HepG2 (cell line): ENCODE data around the gene DLX3. TPM values are rescaled to one million over a fixed set of nuclear protein-coding genes. Genes with fewer than 3 reads are reported as not detected.

ENCODE experiments used
- CC2D1A ChIP-seq: sonication (generic); formaldehyde crosslinking; IDR thresholded peaks from 2 replicates; pipeline ENCODE4 v1.8.1; 2023; ENCODE audit warnings: mild to moderate bottlenecking, missing genetic modification reagents
- FOXC1 ChIP-seq: sonication (generic); formaldehyde crosslinking; IDR thresholded peaks from 2 replicates; pipeline ENCODE4 v1.8.0; 2022; ENCODE audit warnings: mild to moderate bottlenecking, missing genetic modification reagents, borderline replicate concordance
- HMG20B ChIP-seq: conservative IDR thresholded peaks from 2 replicates; pipeline ENCODE4 v1.6.1; 2016; ENCODE audit warnings: missing genetic modification reagents, missing compliant biosample characterization
- KLF6 ChIP-seq: IDR thresholded peaks from 2 replicates; pipeline ENCODE4 v1.8.0; 2016; ENCODE audit warnings: missing biosample characterization, missing genetic modification reagents
- NFYC ChIP-seq: IDR thresholded peaks from 2 replicates; pipeline ENCODE4 v1.6.1; 2016; ENCODE audit warnings: missing genetic modification reagents, missing compliant biosample characterization
- RFX1 ChIP-seq: fragments of 450-650 bp; IDR thresholded peaks from 2 replicates; pipeline ENCODE4 v1.6.1; 2017
- TEAD2 ChIP-seq: sonication (generic); formaldehyde crosslinking; IDR thresholded peaks from 2 replicates; pipeline ENCODE4 v1.9.0; 2021; ENCODE audit warnings: missing genetic modification reagents
- TSC22D2 ChIP-seq: sonication (generic); formaldehyde crosslinking; IDR thresholded peaks from 2 replicates; pipeline ENCODE4 v1.5.1; 2020; ENCODE audit warnings: missing genetic modification reagents, mild to moderate bottlenecking, borderline replicate concordance
- ZBTB7A ChIP-seq: sonication (generic); formaldehyde crosslinking; IDR thresholded peaks from 2 replicates; pipeline ENCODE4 v1.8.0; 2022; ENCODE audit warnings: mild to moderate bottlenecking, missing genetic modification reagents
- ZFX ChIP-seq: sonication (generic); formaldehyde crosslinking; IDR thresholded peaks from 2 replicates; pipeline ENCODE4 v1.4.0; 2020; ENCODE audit warnings: mild to moderate bottlenecking, low read depth, missing genetic modification reagents, moderate library complexity
- ZNF839 ChIP-seq: sonication (generic); formaldehyde crosslinking; IDR thresholded peaks from 2 replicates; pipeline ENCODE4 v1.4.0; 2020; ENCODE audit warnings: missing genetic modification reagents, mild to moderate bottlenecking, borderline replicate concordance
- polyA plus RNA-seq, 8 experiments: library from polyadenylated mRNA; depleted of rRNA in 3 of 8; stranded (reverse) in 7 of 8; unstranded in 1 of 8; fragments of >200 nt; fragmentation: Illumina TruSeq in 4 of 8; extraction: Trizol in 4 of 8; gene quantifications; 2 replicates each; pipeline versions ENCODE4 v1.2.1 to v1.2.3, GENCODE V29; 2011 to 2016; ENCODE audit warnings: low read depth in 4 of 8, missing spikeins in 1 of 8, mixed read lengths in 1 of 8; ENCODE audit not compliant: insufficient read depth in 1 of 8
- total RNA-seq, 5 experiments: library from RNA; depleted of rRNA; stranded (reverse); fragments of >200 nt; fragmentation: Illumina TruSeq; extraction: Trizol; gene quantifications; 2 replicates each; pipeline ENCODE4 v1.2.3, GENCODE V29; 2016; ENCODE audit warnings: low read depth in 1 of 5
- TF ChIP-seq, protein P1 (sequence below), 2 experiments: sonication (generic) in 1 of 2; formaldehyde crosslinking in 1 of 2; IDR thresholded peaks; 2 replicates each; pipeline versions ENCODE4 v1.4.0 to v1.6.1; 2018 to 2020; ENCODE audit warnings: missing genetic modification reagents in 2 of 2, borderline replicate concordance in 1 of 2, low read depth in 1 of 2, mild to moderate bottlenecking in 1 of 2, missing biosample characterization in 1 of 2
- TF ChIP-seq, protein P2 (sequence below): sonication (generic); formaldehyde crosslinking; IDR thresholded peaks from 2 replicates; pipeline ENCODE4 v1.8.1; 2023; ENCODE audit warnings: missing genetic modification reagents, mild to moderate bottlenecking, borderline replicate concordance
- TF ChIP-seq, protein P3 (sequence below): sonication (generic); formaldehyde crosslinking; conservative IDR thresholded peaks from 2 replicates; pipeline ENCODE4 v1.8.0; 2022; ENCODE audit warnings: mild to moderate bottlenecking, moderate library complexity, missing genetic modification reagents
- TF ChIP-seq, protein P4 (sequence below), 2 experiments: fragments of 450-650 bp in 1 of 2; sonication (generic) in 1 of 2; formaldehyde crosslinking; IDR thresholded peaks; 2 replicates each; pipeline versions ENCODE4 v1.5.0 to v1.8.0; 2020 to 2022; ENCODE audit warnings: mild to moderate bottlenecking in 1 of 2, missing genetic modification reagents in 1 of 2
- TF ChIP-seq, protein P5 (sequence below): sonication (generic); formaldehyde crosslinking; IDR thresholded peaks from 2 replicates; pipeline ENCODE4 v1.5.0; 2020; ENCODE audit warnings: missing genetic modification reagents
- TF ChIP-seq, protein P6 (sequence below): sonication (generic); formaldehyde crosslinking; IDR thresholded peaks from 2 replicates; pipeline ENCODE4 v1.5.0; 2020; ENCODE audit warnings: mild to moderate bottlenecking, missing genetic modification reagents
- TF ChIP-seq, protein P7 (sequence below): sonication (generic); formaldehyde crosslinking; IDR thresholded peaks from 2 replicates; pipeline ENCODE4 v1.4.0; 2020; ENCODE audit warnings: missing genetic modification reagents
- TF ChIP-seq, protein P8 (sequence below): sonication (generic); formaldehyde crosslinking; IDR thresholded peaks from 2 replicates; pipeline ENCODE4 v1.4.0; 2020; ENCODE audit warnings: missing genetic modification reagents

The DLX3 gene
- total and polyA plus RNA-seq, 2 of the 13 experiments (the other 11 are each of a cell fraction or from before 2014, with no cell fraction given): 0.03 TPM; not detected in 1

DNA sequence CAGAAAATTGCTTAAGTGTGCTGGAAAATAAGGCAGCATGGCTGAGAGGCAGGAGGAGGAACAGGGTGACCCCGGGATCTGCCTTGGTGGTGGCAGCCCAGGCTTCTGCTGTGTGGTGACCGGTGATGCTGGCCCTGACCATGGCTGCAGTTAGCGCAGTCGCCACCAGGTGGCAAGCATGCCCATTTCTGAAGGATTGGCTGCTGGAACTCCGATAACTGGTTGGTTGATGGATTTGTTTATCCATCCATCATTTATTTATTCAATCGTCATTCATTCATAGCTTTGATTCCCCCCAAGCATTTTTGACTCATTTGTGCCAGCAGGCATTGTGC is 31.8 kb upstream of the DLX3 start (continued):
- TF ChIP-seq, protein P1, sequence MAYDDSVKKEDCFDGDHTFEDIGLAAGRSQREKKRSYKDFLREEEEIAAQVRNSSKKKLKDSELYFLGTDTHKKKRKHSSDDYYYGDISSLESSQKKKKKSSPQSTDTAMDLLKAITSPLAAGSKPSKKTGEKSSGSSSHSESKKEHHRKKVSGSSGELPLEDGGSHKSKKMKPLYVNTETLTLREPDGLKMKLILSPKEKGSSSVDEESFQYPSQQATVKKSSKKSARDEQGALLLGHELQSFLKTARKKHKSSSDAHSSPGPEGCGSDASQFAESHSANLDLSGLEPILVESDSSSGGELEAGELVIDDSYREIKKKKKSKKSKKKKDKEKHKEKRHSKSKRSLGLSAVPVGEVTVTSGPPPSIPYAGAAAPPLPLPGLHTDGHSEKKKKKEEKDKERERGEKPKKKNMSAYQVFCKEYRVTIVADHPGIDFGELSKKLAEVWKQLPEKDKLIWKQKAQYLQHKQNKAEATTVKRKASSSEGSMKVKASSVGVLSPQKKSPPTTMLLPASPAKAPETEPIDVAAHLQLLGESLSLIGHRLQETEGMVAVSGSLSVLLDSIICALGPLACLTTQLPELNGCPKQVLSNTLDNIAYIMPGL (CRISPR knock-in tag; IDR thresholded peaks at IDR 0.05; ENCODE audit: borderline replicate concordance in 1 of 2, low read depth in 1 of 2): 0 out of 4 replicates have a peak, but pooled peaks of 1 of the 2 experiments have one; percentile 52
- TF ChIP-seq KLF6 (CRISPR knock-in tag): no peak
- peak; percentile 26; the same call in 1 of the 2 replicates for TF ChIP-seq NFYC (CRISPR knock-in tag)
- no peak for TF ChIP-seq RFX1
- TF ChIP-seq ZBTB7A (CRISPR knock-in tag): no peak
- TF ChIP-seq, protein P2, sequence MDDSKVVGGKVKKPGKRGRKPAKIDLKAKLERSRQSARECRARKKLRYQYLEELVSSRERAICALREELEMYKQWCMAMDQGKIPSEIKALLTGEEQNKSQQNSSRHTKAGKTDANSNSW (CRISPR knock-in tag): no peak
- TF ChIP-seq TSC22D2 (CRISPR knock-in tag): no peak
- TF ChIP-seq, protein P3, sequence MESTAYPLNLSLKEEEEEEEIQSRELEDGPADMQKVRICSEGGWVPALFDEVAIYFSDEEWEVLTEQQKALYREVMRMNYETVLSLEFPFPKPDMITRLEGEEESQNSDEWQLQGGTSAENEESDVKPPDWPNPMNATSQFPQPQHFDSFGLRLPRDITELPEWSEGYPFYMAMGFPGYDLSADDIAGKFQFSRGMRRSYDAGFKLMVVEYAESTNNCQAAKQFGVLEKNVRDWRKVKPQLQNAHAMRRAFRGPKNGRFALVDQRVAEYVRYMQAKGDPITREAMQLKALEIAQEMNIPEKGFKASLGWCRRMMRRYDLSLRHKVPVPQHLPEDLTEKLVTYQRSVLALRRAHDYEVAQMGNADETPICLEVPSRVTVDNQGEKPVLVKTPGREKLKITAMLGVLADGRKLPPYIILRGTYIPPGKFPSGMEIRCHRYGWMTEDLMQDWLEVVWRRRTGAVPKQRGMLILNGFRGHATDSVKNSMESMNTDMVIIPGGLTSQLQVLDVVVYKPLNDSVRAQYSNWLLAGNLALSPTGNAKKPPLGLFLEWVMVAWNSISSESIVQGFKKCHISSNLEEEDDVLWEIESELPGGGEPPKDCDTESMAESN (CRISPR knock-in tag): no peak
- TF ChIP-seq, protein P4, sequence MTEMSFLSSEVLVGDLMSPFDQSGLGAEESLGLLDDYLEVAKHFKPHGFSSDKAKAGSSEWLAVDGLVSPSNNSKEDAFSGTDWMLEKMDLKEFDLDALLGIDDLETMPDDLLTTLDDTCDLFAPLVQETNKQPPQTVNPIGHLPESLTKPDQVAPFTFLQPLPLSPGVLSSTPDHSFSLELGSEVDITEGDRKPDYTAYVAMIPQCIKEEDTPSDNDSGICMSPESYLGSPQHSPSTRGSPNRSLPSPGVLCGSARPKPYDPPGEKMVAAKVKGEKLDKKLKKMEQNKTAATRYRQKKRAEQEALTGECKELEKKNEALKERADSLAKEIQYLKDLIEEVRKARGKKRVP (CRISPR knock-in tag; IDR thresholded peaks at IDR 0.05): no peak
- TF ChIP-seq ZFX: no peak
- TF ChIP-seq CC2D1A (CRISPR knock-in tag): no peak
- TF ChIP-seq TEAD2 (CRISPR knock-in tag): no peak
- TF ChIP-seq, protein P5, sequence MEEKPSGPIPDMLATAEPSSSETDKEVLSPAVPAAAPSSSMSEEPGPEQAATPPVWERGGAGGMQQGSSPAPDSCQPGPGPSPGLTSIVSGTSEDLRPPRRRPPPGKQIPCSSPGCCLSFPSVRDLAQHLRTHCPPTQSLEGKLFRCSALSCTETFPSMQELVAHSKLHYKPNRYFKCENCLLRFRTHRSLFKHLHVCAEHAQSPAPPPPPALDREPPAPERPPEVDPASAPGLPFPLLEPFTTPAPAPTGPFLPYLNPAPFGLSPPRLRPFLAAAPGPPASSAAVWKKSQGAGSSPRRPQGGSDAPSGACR: 0 out of 2 replicates have a peak, but pooled peaks have one; percentile 21
- TF ChIP-seq, protein P6, sequence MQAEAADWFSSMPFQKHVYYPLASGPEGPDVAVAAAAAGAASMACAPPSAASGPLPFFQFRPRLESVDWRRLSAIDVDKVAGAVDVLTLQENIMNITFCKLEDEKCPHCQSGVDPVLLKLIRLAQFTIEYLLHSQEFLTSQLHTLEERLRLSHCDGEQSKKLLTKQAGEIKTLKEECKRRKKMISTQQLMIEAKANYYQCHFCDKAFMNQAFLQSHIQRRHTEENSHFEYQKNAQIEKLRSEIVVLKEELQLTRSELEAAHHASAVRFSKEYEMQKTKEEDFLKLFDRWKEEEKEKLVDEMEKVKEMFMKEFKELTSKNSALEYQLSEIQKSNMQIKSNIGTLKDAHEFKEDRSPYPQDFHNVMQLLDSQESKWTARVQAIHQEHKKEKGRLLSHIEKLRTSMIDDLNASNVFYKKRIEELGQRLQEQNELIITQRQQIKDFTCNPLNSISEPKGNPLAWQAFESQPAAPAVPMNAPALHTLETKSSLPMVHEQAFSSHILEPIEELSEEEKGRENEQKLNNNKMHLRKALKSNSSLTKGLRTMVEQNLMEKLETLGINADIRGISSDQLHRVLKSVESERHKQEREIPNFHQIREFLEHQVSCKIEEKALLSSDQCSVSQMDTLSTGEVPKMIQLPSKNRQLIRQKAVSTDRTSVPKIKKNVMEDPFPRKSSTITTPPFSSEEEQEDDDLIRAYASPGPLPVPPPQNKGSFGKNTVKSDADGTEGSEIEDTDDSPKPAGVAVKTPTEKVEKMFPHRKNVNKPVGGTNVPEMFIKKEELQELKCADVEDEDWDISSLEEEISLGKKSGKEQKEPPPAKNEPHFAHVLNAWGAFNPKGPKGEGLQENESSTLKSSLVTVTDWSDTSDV (CRISPR knock-in tag): no peak
- TF ChIP-seq FOXC1 (CRISPR knock-in tag): peak; percentile 34; the same call in 1 of the 2 replicates
- 0 out of 2 replicates have a peak, but pooled peaks have one; percentile 51 for TF ChIP-seq HMG20B (CRISPR knock-in tag)
- TF ChIP-seq, protein P7, sequence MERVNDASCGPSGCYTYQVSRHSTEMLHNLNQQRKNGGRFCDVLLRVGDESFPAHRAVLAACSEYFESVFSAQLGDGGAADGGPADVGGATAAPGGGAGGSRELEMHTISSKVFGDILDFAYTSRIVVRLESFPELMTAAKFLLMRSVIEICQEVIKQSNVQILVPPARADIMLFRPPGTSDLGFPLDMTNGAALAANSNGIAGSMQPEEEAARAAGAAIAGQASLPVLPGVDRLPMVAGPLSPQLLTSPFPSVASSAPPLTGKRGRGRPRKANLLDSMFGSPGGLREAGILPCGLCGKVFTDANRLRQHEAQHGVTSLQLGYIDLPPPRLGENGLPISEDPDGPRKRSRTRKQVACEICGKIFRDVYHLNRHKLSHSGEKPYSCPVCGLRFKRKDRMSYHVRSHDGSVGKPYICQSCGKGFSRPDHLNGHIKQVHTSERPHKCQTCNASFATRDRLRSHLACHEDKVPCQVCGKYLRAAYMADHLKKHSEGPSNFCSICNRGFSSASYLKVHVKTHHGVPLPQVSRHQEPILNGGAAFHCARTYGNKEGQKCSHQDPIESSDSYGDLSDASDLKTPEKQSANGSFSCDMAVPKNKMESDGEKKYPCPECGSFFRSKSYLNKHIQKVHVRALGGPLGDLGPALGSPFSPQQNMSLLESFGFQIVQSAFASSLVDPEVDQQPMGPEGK (CRISPR knock-in tag): peak; percentile 18; the same call in 1 of the 2 replicates
- TF ChIP-seq, protein P8, sequence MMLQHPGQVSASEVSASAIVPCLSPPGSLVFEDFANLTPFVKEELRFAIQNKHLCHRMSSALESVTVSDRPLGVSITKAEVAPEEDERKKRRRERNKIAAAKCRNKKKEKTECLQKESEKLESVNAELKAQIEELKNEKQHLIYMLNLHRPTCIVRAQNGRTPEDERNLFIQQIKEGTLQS (CRISPR knock-in tag): no peak
- TF ChIP-seq ZNF839 (CRISPR knock-in tag): no peak
